ENCODE data around the gene PRDM2.

GRCh38 chr1:13760340-13760739 is 60.4 kb downstream of the PRDM2 start:
- TF ChIP-seq CTCF (conservative IDR thresholded peaks at IDR 0.05; ENCODE audit: low read depth, low read length) (no peak), EZH2 (IDR thresholded peaks at IDR 0.05; ENCODE audit: borderline replicate concordance, low read depth, low read length, poor library complexity, severe bottlenecking) (no peak)
